Activated CD4-positive, CD25-positive, alpha-beta regulatory T cell treated with anti-CD3 and anti-CD28 coated beads, Interleukin-2, amount 50 U/mL, for 72 hours (primary cell): ENCODE measurements around the gene CTDSPL.

Source experiments
- DNase-seq: peaks from one replicate; pipeline ENCODE4 v3.0.0; 2021

CTDSPL gene

DNA sequence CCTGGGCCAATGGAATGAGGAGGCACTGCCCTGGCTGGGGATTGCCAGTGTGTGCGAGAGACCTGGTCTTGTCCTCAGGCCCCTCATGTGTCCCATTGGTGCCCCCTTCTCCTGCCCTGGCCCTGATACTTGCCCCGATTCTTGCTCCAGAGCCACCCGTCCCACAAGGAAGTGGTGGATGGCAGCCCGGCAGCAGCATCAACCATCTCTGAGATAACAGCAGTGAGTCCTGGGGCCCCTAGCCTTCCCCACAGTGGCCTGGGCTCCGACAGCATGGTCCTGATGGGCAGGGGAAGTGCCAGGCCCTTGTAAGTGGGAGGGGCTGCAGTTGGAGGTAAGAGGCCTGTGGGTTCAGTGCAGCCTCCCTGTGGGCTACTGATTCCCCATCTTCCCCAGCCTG lies 144.4 kb downstream of the CTDSPL start:
- DNase-seq, result no peak

DNA sequence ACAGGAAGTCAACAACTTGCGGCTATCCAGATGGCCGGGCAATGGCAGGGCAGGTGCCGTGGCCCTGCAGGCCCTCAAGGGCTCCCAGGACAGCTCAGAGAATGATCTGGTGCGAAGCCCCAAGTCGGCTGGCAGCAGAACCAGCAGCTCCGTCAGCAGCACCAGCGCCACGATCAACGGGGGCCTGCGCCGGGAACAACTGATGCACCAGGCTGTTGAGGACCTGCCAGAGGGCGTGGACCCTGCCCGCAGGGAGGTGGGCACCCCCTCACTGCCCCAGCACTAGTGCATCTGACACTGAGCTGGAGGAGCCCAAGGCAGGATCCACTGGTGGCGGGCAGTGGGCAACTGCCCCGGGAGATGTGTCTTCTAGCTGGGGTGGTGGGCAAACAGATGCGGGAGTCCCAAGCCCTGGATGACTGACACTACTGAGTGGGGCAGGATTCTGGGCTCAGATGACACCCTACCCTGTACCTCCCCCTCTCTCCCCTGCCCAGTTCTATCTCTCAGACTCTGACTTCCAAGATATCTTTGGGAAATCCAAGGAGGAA lies 144.8 kb downstream of the CTDSPL start:
- DNase-seq, result no peak

- no peak for DNase-seq
These were observed 146.0 kb downstream of the CTDSPL start for GRCh38 chr3:38007754-38008090.

GRCh38 chr3:38008191-38008701 lies 146.6 kb downstream of the CTDSPL start:
- no peak for DNase-seq

GRCh38 chr3:38008971-38009580 lies 147.4 kb downstream of the CTDSPL start:
- DNase-seq, result no peak

- DNase-seq, result no peak
These were observed 148.3 kb downstream of the CTDSPL start for GRCh38 chr3:38009807-38010591.

DNA sequence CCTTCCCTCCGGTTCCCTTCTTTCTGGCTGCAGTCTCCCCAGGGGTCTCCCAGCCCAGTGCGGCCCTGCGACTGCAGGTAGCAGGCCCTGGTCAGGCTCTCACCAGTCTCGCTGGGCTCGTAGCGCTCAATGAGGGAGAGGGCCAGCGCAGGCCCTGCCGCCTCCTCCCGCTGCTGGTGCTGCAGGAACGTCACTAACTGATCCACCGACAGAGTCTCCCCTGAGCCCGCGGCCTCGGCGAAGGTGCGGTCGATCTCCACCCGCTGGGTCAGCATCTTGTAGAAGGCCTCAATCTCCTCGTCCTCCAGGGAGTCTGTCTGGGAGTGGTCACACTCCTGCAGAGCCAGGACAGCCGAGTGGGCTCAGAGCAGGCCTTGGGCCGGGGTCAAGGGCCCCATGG lies 149.4 kb downstream of the CTDSPL start:
- DNase-seq, result no peak

- no peak for DNase-seq
These were observed 153.8 kb downstream of the CTDSPL start for GRCh38 chr3:38015485-38015884.

GRCh38 chr3:38015984-38016383 lies 154.3 kb downstream of the CTDSPL start:
- DNase-seq, result no peak

DNA sequence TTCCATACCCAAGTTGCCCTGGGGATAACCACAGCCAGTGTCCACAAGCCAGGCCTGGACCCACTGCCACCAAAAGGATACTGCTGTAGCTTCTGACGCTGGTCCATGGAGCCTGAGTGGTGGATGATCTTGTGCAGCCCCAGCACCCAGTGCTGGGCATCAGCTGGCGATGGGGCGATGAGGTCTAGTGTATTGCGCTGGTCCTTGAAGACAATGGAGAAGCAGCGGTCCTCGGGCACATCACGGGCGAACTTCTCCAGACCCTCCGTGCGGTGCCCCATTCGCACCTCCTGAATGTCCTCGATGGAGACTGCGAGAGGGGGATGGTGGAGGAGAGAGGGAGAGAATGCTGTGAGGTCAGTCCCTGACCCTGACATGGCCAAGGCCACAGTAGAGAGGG lies 154.7 kb downstream of the CTDSPL start:
- no peak for DNase-seq

DNA sequence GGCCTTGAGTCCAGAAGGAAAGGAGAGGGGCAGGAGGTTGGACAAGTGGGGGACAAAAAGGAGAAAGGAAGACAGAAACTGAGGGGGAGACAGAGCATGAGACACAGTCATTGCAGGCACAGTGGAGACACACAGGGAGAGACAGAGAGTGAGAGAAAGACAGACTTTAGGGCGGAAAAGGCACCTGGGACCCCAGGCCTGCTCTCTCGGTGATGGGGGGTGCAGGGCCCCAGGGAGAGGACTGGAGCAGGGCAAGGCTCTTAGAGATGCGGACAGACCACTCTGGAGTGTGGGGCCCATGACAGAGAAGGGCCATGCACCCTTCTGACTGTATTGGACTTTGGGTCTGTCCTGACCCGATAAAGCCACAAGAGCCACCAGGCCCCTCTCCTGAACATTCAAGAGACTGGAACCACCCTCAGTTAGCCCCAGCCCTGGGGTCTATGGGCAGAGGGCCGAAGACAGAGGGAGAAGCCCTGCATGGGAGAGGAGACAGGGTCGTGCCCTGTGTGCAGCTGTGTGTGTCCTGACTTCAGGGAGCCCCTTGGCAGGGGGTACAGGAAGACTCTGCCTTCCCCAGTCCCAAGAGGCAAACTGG lies 155.3 kb downstream of the CTDSPL start:
- no peak for DNase-seq

- no peak for DNase-seq
These were observed 156.0 kb downstream of the CTDSPL start for GRCh38 chr3:38017445-38018295.

DNA sequence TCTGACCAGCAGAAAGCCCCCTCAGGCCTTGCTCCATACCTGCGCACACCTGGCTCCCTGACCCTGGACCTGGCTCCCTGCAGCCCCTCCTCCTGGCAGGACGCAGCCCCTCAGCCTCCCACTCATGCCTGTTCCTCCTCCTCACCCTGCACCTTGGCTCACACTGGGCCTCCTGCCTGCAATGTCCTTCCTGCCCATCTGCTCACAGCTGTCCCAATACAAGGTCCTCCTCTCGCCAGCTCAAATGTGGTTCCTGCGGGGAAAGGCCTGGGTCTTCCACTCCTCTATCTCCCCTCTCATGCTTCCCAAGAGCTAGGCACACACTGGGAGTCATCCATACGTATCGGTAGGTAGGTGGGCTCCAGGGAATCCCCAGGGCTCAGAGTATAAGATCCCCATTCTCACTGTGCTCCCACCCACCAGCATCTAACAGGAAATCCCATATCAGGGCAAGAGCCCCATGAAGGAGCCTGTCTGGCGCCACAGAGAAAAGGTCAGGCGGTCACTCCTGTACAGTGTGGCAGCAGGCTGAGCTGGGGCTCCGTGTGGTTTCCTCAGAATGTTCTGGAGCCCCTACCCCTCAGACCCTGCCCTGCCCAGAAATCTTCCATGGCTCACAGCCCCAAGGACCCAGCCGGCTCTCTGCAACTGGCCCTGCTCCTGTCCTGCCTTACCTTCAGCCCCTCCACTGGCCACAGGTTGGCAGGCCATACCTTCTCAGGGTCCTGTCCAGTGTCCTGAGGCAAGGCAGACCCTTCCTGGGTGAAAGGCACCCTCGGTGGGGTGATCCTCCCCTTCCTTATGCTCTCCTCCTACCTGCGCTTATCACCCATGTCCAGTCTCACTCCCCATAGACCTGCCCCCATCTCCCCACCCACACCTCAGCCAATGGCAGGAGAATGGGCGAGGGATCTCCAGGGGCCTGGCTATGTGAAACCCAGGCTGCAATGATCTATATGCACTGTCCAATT lies 156.9 kb downstream of the CTDSPL start:
- DNase-seq, result peak; percentile 17

GRCh38 chr3:38019658-38020341 lies 158.1 kb downstream of the CTDSPL start:
- peak; percentile 12 for DNase-seq

DNA sequence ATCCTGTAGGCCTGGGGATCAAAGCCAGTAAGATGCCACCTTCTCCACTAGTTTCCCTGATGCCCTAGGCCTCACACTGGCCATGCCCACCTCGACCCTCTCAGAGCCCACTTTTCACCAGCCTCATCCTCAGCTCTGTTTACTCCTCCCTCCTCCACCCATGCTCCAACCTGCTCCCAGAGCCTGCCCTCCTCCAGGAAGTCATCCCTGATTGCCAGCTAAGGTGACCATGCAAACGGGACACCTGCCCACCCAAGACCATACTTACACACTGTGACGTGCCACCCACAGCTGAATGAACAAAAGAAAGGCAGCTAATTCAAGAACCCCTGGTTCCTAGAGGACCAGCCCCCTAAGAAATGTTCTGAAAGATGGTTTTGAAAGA lies 158.7 kb downstream of the CTDSPL start:
- DNase-seq, result no peak

- no peak for DNase-seq
These were observed 159.5 kb downstream of the CTDSPL start for GRCh38 chr3:38021196-38021595.

GRCh38 chr3:38022301-38022700 lies 160.6 kb downstream of the CTDSPL start:
- peak; percentile 26 for DNase-seq

DNA sequence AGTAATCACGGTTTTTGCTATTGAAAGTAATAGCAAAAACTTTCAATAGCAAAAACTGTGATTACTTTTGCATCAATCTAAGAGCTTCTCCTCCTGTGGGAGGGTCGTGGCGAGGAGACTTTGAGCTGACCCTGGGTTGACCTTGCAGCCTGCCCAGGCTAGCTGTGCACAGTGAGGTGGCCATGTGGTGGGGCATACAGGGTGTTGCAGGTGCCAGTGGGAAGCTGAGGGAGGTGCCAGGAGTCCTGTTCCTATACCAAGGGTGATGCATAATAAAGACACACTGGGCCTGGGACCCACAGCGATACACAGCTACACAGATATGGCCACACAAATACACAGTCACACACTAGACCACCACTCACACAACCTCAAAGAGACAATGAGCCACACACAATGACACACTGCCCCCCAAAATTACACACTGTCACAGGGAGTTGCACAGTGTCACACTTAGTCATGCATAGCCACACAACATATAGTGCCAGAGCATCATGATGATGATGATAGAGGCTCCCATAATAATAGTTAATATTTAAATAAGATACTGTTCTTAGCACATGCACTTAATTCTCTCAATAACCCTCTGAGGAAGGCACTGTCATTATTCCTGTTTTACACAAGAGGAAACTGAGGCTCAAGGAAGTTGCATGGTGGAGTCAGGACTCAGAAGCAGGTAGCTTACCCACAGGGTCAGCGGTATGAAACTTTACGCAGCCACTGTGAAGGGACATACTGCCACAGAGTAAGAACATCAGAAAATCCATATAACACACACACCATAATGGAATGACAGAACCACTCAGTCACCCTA lies 161.4 kb downstream of the CTDSPL start:
- DNase-seq, result peak; percentile 29

DNA sequence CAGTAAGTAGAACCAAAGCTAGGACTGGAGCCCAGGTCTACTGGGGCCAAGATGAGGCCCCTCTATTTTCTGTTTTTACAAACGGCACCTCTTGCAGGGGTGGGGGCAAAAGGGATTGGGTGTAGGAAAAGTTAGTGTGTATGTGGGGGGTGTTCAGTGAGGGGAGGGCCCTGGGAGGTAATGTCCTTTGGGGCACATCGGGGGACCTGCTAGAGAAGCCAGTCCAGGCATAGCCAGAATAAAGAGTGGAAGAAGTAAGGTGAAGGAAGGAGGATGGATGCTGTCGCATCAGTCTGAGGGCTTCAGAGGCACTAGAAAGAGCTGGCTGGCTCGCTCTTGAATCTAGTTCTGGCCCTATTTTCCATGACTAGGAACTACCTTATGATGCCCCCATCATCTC lies 165.2 kb downstream of the CTDSPL start:
- DNase-seq, result no peak
